Gastrocnemius medialis (tissue), 4 donors: Measurements from ENCODE around the gene MEDAG.

Experiments
- CTCF ChIP-seq, 5 experiments: fragments of 450-650 bp in 3 of 5; fragments of 200-600 bp in 2 of 5; sonication (generic) in 2 of 5; IDR thresholded peaks in 4 of 5; conservative IDR thresholded peaks in 1 of 5; 1 replicate in 4 of 5; 2 replicates in 1 of 5; pipeline ENCODE4 v1.5.1; 2016 to 2019; ENCODE audit warnings: antibody characterized with exemption in 5 of 5, mild to moderate bottlenecking in 3 of 5, moderate library complexity in 3 of 5
- POLR2A ChIP-seq, 2 donors: fragments of 450-650 bp; IDR thresholded peaks; one replicate each; pipeline ENCODE4 v1.6.1; 2017; ENCODE audit warnings: antibody characterized with exemption in 2 of 2, mild to moderate bottlenecking in 2 of 2, moderate library complexity in 2 of 2

DNA sequence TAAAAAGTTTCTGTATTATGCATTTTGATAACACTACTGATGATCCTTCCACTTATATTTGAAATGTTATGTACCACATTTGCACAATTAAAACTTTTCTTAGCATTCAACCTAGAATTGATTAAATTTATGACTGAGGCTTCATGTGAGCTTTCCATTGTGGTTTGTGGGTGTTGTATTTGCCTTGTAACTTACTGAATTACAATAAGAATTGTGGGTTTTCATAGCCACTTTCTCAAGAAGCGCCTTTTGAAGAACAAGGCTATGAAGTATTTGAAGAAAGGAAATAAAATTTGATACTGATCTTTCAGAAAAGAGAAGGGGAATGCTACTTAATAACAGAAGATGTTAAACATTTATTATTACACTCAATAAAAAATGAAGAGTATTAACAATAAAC lies 19.4 kb downstream of the MEDAG start:
- TF ChIP-seq CTCF (IDR thresholded peaks at IDR 0.05 in 4 of 5, conservative IDR thresholded peaks at IDR 0.05 in 1 of 5) = no peak
- no peak for TF ChIP-seq POLR2A (IDR thresholded peaks at IDR 0.05)
